Measurements from ENCODE around the gene PER2. TPM values are rescaled to one million over a fixed set of nuclear protein-coding genes. Genes with fewer than 3 reads are reported as not detected.

PER2 gene
- total and polyA plus RNA-seq, 2 of the 13 experiments (the other 11 are each of a cell fraction or from before 2014, with no cell fraction given), result 5.1 to 9.4 TPM

GRCh38 chr2:238235856-238236255, 52.6 kb downstream of the PER2 start:
- in situ Hi-C loops (cut with HindIII; ENCODE audit: extremely low pct_ligation_motif_present, low pct_unique_long_range_greater_than_20kb), result no loop called here
- H3K9ac ChIP-seq (ENCODE audit: insufficient read depth, low read depth, low read length), result no peak overlapping the region
- no peaks in the 10 kb centered on the region for H4K20me1 ChIP-seq (ENCODE audit: insufficient read depth, low read length)
- H2AFZ ChIP-seq (ENCODE audit: low read length), result no peak overlapping the region
- no peaks in the 10 kb centered on the region for H3K36me3 ChIP-seq (replicated peaks in 1 of 2; ENCODE audit: control insufficient read depth in 1 of 2, insufficient read depth in 2 of 2, low read length in 2 of 2)
- no peak for DNase-seq (ENCODE audit: low spot score)
- CTCF ChIA-PET (ENCODE audit: low intra/inter-chr PET ratio, low total read pairs), result no interaction called here
- no peak for TF ChIP-seq ZNF710 (CRISPR knock-in tag; IDR thresholded peaks at IDR 0.05; ENCODE audit: borderline replicate concordance)
- no peak for TF ChIP-seq DMTF1 (CRISPR knock-in tag; IDR thresholded peaks at IDR 0.05)
- no peak for TF ChIP-seq KLF13 (CRISPR knock-in tag; IDR thresholded peaks at IDR 0.05)
- no peak for TF ChIP-seq NFE2L1 (CRISPR knock-in tag; IDR thresholded peaks at IDR 0.05; ENCODE audit: borderline replicate concordance)
- TF ChIP-seq HOXD1 (CRISPR knock-in tag; IDR thresholded peaks at IDR 0.05), result no peak
- no peak for TF ChIP-seq BATF2 (CRISPR knock-in tag; IDR thresholded peaks at IDR 0.05)
- TF ChIP-seq ZNF572 (CRISPR knock-in tag; IDR thresholded peaks at IDR 0.05), result no peak
- no peak for TF ChIP-seq HNF1A (IDR thresholded peaks at IDR 0.05; ENCODE audit: low read depth)
- no peak for TF ChIP-seq HNF1A (CRISPR knock-in tag; IDR thresholded peaks at IDR 0.05; ENCODE audit: borderline replicate concordance)
- TF ChIP-seq ZNF552 (CRISPR knock-in tag; IDR thresholded peaks at IDR 0.05; ENCODE audit: borderline replicate concordance), result no peak
- TF ChIP-seq HMG20A (CRISPR knock-in tag; IDR thresholded peaks at IDR 0.05; ENCODE audit: borderline replicate concordance), result no peak
- TF ChIP-seq ZNF10 (CRISPR knock-in tag; IDR thresholded peaks at IDR 0.05; ENCODE audit: borderline replicate concordance, low read depth), result no peak
- TF ChIP-seq NFKB2 (CRISPR knock-in tag; IDR thresholded peaks at IDR 0.05; ENCODE audit: borderline replicate concordance), result no peak
- TF ChIP-seq RBM39 (IDR thresholded peaks at IDR 0.05; ENCODE audit: low read depth, low read length, poor library complexity, severe bottlenecking), result no peak
- 74% methylated on average over 7 of the region's 7 CpGs for WGBS (ENCODE audit: low lambda C conversion rate)
- H3K4me1 ChIP-seq (ENCODE audit: insufficient read depth, low read length), result peaks cover 23% of the 10 kb centered on the region
- FAIRE-seq, result no peak
- H3K9me3 ChIP-seq (ENCODE audit: low read length), result no peaks in the 10 kb centered on the region
- intact Hi-C loops (cut with micrococcal nuclease; ENCODE audit: unreplicated experiment), result no loop called here
- H3K79me2 ChIP-seq (ENCODE audit: insufficient read depth, low read length), result no peaks in the 10 kb centered on the region
- no peak overlapping the region for H3K4me3 ChIP-seq (replicated peaks in 1 of 3; ENCODE audit: insufficient read depth in 1 of 3, low read depth in 2 of 3, low read length in 3 of 3)
- H3K4me2 ChIP-seq (ENCODE audit: low read depth, low read length), result no peak overlapping the region
- POLR2A ChIA-PET, result interaction anchor here (5.2 kb wide), 1 partner anchor 15 kb away, joined by 20 read pairs; no protein-coding TSS in a partner anchor
- H3K27ac ChIP-seq (ENCODE audit: extremely low read length, insufficient read depth, low read length), result no peak overlapping the region
- ATAC-seq, result no peak
- no TSS peak for BruUV-seq (replicated peaks)
- peaks cover 0 to 2% of the 10 kb centered on the region in 2 experiments; a peak in 3 of 5 replicates for H3K27me3 ChIP-seq (ENCODE audit: control insufficient read depth in 1 of 2, insufficient read depth in 2 of 2, low read length in 2 of 2)
